SK-N-SH (cell line): ENCODE data around the gene CD99L2.

Experiments
- EP300 ChIP-seq, 2 experiments: IDR thresholded peaks; 2 replicates each; pipeline versions ENCODE4 v1.4.0 to v1.6.1; 2012; ENCODE audit warnings: borderline replicate concordance in 1 of 2, low read depth in 1 of 2, low read length in 1 of 2
- FOXJ3 ChIP-seq: sonication (generic); formaldehyde crosslinking; IDR thresholded peaks from 2 replicates; pipeline ENCODE4 v1.5.1; 2020; ENCODE audit warnings: mild to moderate bottlenecking, missing genetic modification reagents
- JUND ChIP-seq: IDR thresholded peaks from 2 replicates; pipeline ENCODE4 v1.4.0; 2012
- MAX ChIP-seq: IDR thresholded peaks from 2 replicates; pipeline ENCODE4 v1.4.0; 2012; ENCODE audit warnings: low read depth
- MXI1 ChIP-seq: IDR thresholded peaks from 2 replicates; pipeline ENCODE4 v1.6.1; 2012; ENCODE audit warnings: mild to moderate bottlenecking, low read depth, low read length, improper control_type of control experiment
- POLR2AphosphoS5 ChIP-seq: IDR thresholded peaks from 2 replicates; pipeline ENCODE4 v1.6.1; 2012; ENCODE audit warnings: low read depth, low read length
- RAD21 ChIP-seq: IDR thresholded peaks from 2 replicates; pipeline ENCODE4 v1.6.1; 2012; ENCODE audit warnings: mild to moderate bottlenecking, low read length
- RFX5 ChIP-seq: IDR thresholded peaks from 2 replicates; pipeline ENCODE4 v1.6.1; 2012; ENCODE audit warnings: mild to moderate bottlenecking, improper control_type of control experiment, low read length
- SIN3A ChIP-seq: IDR thresholded peaks from 2 replicates; pipeline ENCODE4 v1.6.1; 2012; ENCODE audit warnings: low read depth, mild to moderate bottlenecking, low read length, moderate library complexity, borderline replicate concordance
- TAF1 ChIP-seq: IDR thresholded peaks from 2 replicates; pipeline ENCODE4 v1.6.1; 2012; ENCODE audit warnings: low read depth, mild to moderate bottlenecking, low read length, moderate library complexity, borderline replicate concordance
- ZBTB33 ChIP-seq: IDR thresholded peaks from 2 replicates; pipeline ENCODE4 v1.4.0; 2012; ENCODE audit warnings: low read depth, borderline replicate concordance
- TF ChIP-seq, protein P1 (sequence below): fragments of 200-600 bp; sonication (generic); IDR thresholded peaks from 2 replicates; pipeline ENCODE4 v1.6.1; 2017; ENCODE audit warnings: antibody characterized with exemption, mild to moderate bottlenecking, moderate library complexity
- TF ChIP-seq, protein P2 (sequence below): IDR thresholded peaks from 2 replicates; pipeline ENCODE4; 2012
- TF ChIP-seq, protein P3 (sequence below): fragments of 150-350 bp; IDR thresholded peaks from 2 replicates; pipeline ENCODE4 v1.6.1; 2017; ENCODE audit warnings: antibody characterized with exemption, low read length, low read depth, borderline replicate concordance

- TF ChIP-seq, protein P1, sequence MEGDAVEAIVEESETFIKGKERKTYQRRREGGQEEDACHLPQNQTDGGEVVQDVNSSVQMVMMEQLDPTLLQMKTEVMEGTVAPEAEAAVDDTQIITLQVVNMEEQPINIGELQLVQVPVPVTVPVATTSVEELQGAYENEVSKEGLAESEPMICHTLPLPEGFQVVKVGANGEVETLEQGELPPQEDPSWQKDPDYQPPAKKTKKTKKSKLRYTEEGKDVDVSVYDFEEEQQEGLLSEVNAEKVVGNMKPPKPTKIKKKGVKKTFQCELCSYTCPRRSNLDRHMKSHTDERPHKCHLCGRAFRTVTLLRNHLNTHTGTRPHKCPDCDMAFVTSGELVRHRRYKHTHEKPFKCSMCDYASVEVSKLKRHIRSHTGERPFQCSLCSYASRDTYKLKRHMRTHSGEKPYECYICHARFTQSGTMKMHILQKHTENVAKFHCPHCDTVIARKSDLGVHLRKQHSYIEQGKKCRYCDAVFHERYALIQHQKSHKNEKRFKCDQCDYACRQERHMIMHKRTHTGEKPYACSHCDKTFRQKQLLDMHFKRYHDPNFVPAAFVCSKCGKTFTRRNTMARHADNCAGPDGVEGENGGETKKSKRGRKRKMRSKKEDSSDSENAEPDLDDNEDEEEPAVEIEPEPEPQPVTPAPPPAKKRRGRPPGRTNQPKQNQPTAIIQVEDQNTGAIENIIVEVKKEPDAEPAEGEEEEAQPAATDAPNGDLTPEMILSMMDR = no peak
- no peak for TF ChIP-seq SIN3A
- TF ChIP-seq, protein P2, sequence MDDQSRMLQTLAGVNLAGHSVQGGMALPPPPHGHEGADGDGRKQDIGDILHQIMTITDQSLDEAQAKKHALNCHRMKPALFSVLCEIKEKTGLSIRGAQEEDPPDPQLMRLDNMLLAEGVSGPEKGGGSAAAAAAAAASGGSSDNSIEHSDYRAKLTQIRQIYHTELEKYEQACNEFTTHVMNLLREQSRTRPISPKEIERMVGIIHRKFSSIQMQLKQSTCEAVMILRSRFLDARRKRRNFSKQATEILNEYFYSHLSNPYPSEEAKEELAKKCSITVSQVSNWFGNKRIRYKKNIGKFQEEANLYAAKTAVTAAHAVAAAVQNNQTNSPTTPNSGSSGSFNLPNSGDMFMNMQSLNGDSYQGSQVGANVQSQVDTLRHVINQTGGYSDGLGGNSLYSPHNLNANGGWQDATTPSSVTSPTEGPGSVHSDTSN = no peak
- no peak for TF ChIP-seq POLR2AphosphoS5
- TF ChIP-seq MAX = no peak
- no peak for TF ChIP-seq MXI1
- TF ChIP-seq, protein P3, sequence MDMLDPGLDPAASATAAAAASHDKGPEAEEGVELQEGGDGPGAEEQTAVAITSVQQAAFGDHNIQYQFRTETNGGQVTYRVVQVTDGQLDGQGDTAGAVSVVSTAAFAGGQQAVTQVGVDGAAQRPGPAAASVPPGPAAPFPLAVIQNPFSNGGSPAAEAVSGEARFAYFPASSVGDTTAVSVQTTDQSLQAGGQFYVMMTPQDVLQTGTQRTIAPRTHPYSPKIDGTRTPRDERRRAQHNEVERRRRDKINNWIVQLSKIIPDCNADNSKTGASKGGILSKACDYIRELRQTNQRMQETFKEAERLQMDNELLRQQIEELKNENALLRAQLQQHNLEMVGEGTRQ = no peak
- TF ChIP-seq RAD21 = no peak
- TF ChIP-seq JUND = no peak
- TF ChIP-seq EP300 (IDR thresholded peaks at IDR 0.05; ENCODE audit: borderline replicate concordance in 1 of 2, low read depth in 1 of 2, low read length in 1 of 2) = no peak
- no peak for TF ChIP-seq ZBTB33
- no peak for TF ChIP-seq FOXJ3
- no peak for TF ChIP-seq RFX5
- TF ChIP-seq TAF1 = no peak
Observed at GRCh38 chrX:150893936-150894335, 4.5 kb downstream of the CD99L2 start.
